Liver (tissue), 9 donors: ENCODE measurements around the gene AJAP1. TPM values are rescaled to one million over a fixed set of nuclear protein-coding genes. Genes with fewer than 3 reads are reported as not detected.

ENCODE experiments used
- DNase-seq: peaks from one replicate; pipeline ENCODE4 v3.0.0-alpha.2; 2017; ENCODE audit warnings: low spot score
- H3K27ac ChIP-seq, 2 donors: one replicate each; pipeline ENCODE4 v1.7.0; 2013; ENCODE audit warnings: inconsistent platforms in 2 of 2, low read length in 2 of 2, control low read depth in 1 of 2, low read depth in 1 of 2, mild to moderate bottlenecking in 1 of 2
- H3K27me3 ChIP-seq, 4 donors: one replicate each; pipeline versions ENCODE4 v1.6.1 to v1.7.0; 2013; ENCODE audit warnings: low read length in 3 of 4, inconsistent platforms in 1 of 4, mild to moderate bottlenecking in 1 of 4, moderate library complexity in 1 of 4; ENCODE audit not compliant: control insufficient read depth in 4 of 4, insufficient read depth in 4 of 4
- H3K36me3 ChIP-seq, 4 donors: one replicate each; pipeline versions ENCODE4 v1.6.1 to v1.7.0; 2013; ENCODE audit warnings: low read length in 3 of 4, mild to moderate bottlenecking in 3 of 4, low read depth in 1 of 4, moderate library complexity in 1 of 4; ENCODE audit not compliant: control insufficient read depth in 4 of 4, insufficient read depth in 3 of 4
- H3K4me1 ChIP-seq, 4 donors: one replicate each; pipeline versions ENCODE4 v1.6.1 to v1.7.0; 2013; ENCODE audit warnings: low read length in 3 of 4, mild to moderate bottlenecking in 3 of 4, moderate library complexity in 1 of 4; ENCODE audit not compliant: control insufficient read depth in 4 of 4, insufficient read depth in 4 of 4
- H3K4me3 ChIP-seq, 3 donors: one replicate each; pipeline versions ENCODE4 v1.6.1 to v1.7.0; 2013; ENCODE audit warnings: low read length in 3 of 3, control low read depth in 1 of 3, low read depth in 1 of 3, mild to moderate bottlenecking in 1 of 3
- H3K9ac ChIP-seq, 2 donors: one replicate each; pipeline ENCODE4 v1.7.0; 2013; ENCODE audit warnings: low read length in 2 of 2, mild to moderate bottlenecking in 2 of 2, moderate library complexity in 2 of 2, control low read depth in 1 of 2, low read depth in 1 of 2
- H3K9me3 ChIP-seq, 4 donors: one replicate each; pipeline versions ENCODE4 v1.6.1 to v1.7.0; 2013; ENCODE audit warnings: low read length in 3 of 4; ENCODE audit not compliant: control insufficient read depth in 4 of 4
- EGR1 ChIP-seq, 2 donors: IDR thresholded peaks; 2 replicates each; pipeline ENCODE4 v1.6.1; 2016 to 2018; ENCODE audit warnings: antibody characterized with exemption in 2 of 2, low read depth in 2 of 2
- FOXA1 ChIP-seq: IDR thresholded peaks from 2 replicates; pipeline ENCODE4 v1.6.1; 2016; ENCODE audit warnings: antibody characterized with exemption
- FOXA2 ChIP-seq: IDR thresholded peaks from 2 replicates; pipeline ENCODE4 v1.6.1; 2016; ENCODE audit warnings: antibody characterized with exemption
- GABPA ChIP-seq, 2 donors: IDR thresholded peaks in 1 of 2; conservative IDR thresholded peaks in 1 of 2; 2 replicates each; pipeline ENCODE4 v1.6.1; 2016; ENCODE audit warnings: antibody characterized with exemption in 2 of 2, mild to moderate bottlenecking in 1 of 2, moderate library complexity in 1 of 2
- HNF4A ChIP-seq, 2 donors: conservative IDR thresholded peaks; 2 replicates each; pipeline ENCODE4 v1.6.1; 2016; ENCODE audit warnings: antibody characterized with exemption in 2 of 2, mild to moderate bottlenecking in 2 of 2
- HNF4G ChIP-seq: IDR thresholded peaks from 2 replicates; pipeline ENCODE4 v1.6.1; 2016; ENCODE audit warnings: antibody characterized with exemption
- JUND ChIP-seq, 2 donors: IDR thresholded peaks; 2 replicates each; pipeline ENCODE4 v1.6.1; 2016; ENCODE audit warnings: antibody characterized with exemption in 2 of 2
- NR2F2 ChIP-seq: IDR thresholded peaks from 2 replicates; pipeline ENCODE4 v1.6.1; 2016; ENCODE audit warnings: antibody characterized with exemption
- RAD21 ChIP-seq, 2 donors: IDR thresholded peaks; 2 replicates each; pipeline ENCODE4 v1.6.1; 2016; ENCODE audit warnings: antibody characterized with exemption in 2 of 2, mild to moderate bottlenecking in 2 of 2
- RXRA ChIP-seq, 2 donors: IDR thresholded peaks; 2 replicates each; pipeline ENCODE4 v1.6.1; 2017 to 2018; ENCODE audit warnings: antibody characterized with exemption in 2 of 2, mild to moderate bottlenecking in 1 of 2
- SP1 ChIP-seq: IDR thresholded peaks from 2 replicates; pipeline ENCODE4 v1.6.1; 2018; ENCODE audit warnings: antibody characterized with exemption, mild to moderate bottlenecking
- TAF1 ChIP-seq: conservative IDR thresholded peaks from 2 replicates; pipeline ENCODE4 v1.6.1; 2016; ENCODE audit warnings: antibody characterized with exemption, mild to moderate bottlenecking
- YY1 ChIP-seq: IDR thresholded peaks from 2 replicates; pipeline ENCODE4 v1.6.1; 2016; ENCODE audit warnings: antibody characterized with exemption, mild to moderate bottlenecking
- WGBS: extraction: QIAGEN DNeasy Blood & Tissue Kit; methylation state at CpG from one replicate; pipeline ENCODE4 v1.1.7; 2013; 5-methylcytosine and 5-hydroxymethylcytosine counted together
- polyA plus RNA-seq, 2 donors: library from polyadenylated mRNA; stranded (reverse) in 1 of 2; unstranded in 1 of 2; fragments of 200-250 nt in 1 of 2; fragments of >200 nt in 1 of 2; fragmentation: Nextera tagmentation in 1 of 2; extraction: Ambion mirVana in 1 of 2; gene quantifications; one replicate each; pipeline versions ENCODE4 v1.2.1 to v1.2.3, GENCODE V29; 2013 to 2015
- total RNA-seq, 2 donors: library from RNA; depleted of rRNA; stranded (reverse); fragments of >200 nt; gene quantifications; one replicate each; pipeline ENCODE4 v1.2.3, GENCODE V29; 2014
- TF ChIP-seq, protein P1 (sequence below): fragments of 150-350 bp; IDR thresholded peaks from 2 replicates; pipeline ENCODE4 v1.5.1; 2017; ENCODE audit warnings: improper control_type of control experiment, low read depth, low read length; ENCODE audit not compliant: missing input control
- TF ChIP-seq, protein P2 (sequence below): IDR thresholded peaks from 2 replicates; pipeline ENCODE4 v1.6.1; 2016; ENCODE audit warnings: antibody characterized with exemption
- TF ChIP-seq, protein P3 (sequence below): IDR thresholded peaks from 2 replicates; pipeline ENCODE4 v1.6.1; 2016; ENCODE audit warnings: antibody characterized with exemption, mild to moderate bottlenecking
- TF ChIP-seq, protein P4 (sequence below): IDR thresholded peaks from 2 replicates; pipeline ENCODE4 v1.6.1; 2016; ENCODE audit warnings: antibody characterized with exemption
- TF ChIP-seq, protein P5 (sequence below): IDR thresholded peaks from 2 replicates; pipeline ENCODE4 v1.6.1; 2016; ENCODE audit warnings: antibody characterized with exemption
- donor health status: healthy.
- donor health status: healthy.
- donor health status: healthy.
- donor health status: healthy.
- donor health status: healthy.

AJAP1 gene
- total and polyA plus RNA-seq, 4 donors = under 0.01 to 0.21 (median 0.08) TPM; not detected in 1

DNA sequence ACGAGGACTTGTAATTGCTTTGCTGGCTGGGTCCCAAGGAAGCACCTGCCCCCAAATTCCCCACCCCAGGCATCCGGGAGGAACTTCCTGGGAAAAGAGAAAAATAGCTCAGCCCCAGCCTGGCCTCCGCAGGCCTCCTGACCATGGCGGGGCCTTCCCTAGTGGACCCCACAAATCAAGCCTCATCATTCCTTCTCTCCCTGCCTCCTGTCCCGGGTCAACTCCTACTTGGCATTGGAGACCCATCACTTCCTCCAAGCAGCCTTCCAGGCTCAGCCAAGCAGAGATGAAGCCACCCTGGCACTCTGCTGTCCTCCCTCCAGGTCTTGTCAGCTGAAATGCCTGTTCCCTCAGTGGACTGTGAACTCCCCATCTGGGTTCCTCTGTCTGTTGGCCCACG lies 38.0 kb downstream of the AJAP1 start (continued):
- TF ChIP-seq, protein P1, sequence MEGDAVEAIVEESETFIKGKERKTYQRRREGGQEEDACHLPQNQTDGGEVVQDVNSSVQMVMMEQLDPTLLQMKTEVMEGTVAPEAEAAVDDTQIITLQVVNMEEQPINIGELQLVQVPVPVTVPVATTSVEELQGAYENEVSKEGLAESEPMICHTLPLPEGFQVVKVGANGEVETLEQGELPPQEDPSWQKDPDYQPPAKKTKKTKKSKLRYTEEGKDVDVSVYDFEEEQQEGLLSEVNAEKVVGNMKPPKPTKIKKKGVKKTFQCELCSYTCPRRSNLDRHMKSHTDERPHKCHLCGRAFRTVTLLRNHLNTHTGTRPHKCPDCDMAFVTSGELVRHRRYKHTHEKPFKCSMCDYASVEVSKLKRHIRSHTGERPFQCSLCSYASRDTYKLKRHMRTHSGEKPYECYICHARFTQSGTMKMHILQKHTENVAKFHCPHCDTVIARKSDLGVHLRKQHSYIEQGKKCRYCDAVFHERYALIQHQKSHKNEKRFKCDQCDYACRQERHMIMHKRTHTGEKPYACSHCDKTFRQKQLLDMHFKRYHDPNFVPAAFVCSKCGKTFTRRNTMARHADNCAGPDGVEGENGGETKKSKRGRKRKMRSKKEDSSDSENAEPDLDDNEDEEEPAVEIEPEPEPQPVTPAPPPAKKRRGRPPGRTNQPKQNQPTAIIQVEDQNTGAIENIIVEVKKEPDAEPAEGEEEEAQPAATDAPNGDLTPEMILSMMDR = no peak
- TF ChIP-seq, protein P2, sequence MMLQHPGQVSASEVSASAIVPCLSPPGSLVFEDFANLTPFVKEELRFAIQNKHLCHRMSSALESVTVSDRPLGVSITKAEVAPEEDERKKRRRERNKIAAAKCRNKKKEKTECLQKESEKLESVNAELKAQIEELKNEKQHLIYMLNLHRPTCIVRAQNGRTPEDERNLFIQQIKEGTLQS = no peak
- no peak for TF ChIP-seq SP1

- Histone ChIP-seq H3K27me3 (no peaks in the 10 kb centered on the region), H3K9ac (no peak overlapping the region), H3K36me3 (no peaks in the 10 kb centered on the region), H3K4me1 (no peaks in the 10 kb centered on the region), H3K4me3 (no peak overlapping the region), H3K27ac (no peak overlapping the region), H3K9me3 (no peaks in the 10 kb centered on the region)
- TF ChIP-seq HNF4A (conservative IDR thresholded peaks at IDR 0.05) (no peak), TAF1 (no peak), FOXA1 (no peak), NR2F2 (no peak), GABPA (IDR thresholded peaks at IDR 0.05 in 1 of 2, conservative IDR thresholded peaks at IDR 0.05 in 1 of 2) (no peak), YY1 (no peak), SP1 (no peak), EGR1 (IDR thresholded peaks at IDR 0.05; ENCODE audit: low read depth in 2 of 2) (no peak), JUND (IDR thresholded peaks at IDR 0.05) (no peak), RAD21 (IDR thresholded peaks at IDR 0.05) (no peak), RXRA (IDR thresholded peaks at IDR 0.05) (no peak), HNF4G (no peak), FOXA2 (no peak)
- TF ChIP-seq, protein P3, sequence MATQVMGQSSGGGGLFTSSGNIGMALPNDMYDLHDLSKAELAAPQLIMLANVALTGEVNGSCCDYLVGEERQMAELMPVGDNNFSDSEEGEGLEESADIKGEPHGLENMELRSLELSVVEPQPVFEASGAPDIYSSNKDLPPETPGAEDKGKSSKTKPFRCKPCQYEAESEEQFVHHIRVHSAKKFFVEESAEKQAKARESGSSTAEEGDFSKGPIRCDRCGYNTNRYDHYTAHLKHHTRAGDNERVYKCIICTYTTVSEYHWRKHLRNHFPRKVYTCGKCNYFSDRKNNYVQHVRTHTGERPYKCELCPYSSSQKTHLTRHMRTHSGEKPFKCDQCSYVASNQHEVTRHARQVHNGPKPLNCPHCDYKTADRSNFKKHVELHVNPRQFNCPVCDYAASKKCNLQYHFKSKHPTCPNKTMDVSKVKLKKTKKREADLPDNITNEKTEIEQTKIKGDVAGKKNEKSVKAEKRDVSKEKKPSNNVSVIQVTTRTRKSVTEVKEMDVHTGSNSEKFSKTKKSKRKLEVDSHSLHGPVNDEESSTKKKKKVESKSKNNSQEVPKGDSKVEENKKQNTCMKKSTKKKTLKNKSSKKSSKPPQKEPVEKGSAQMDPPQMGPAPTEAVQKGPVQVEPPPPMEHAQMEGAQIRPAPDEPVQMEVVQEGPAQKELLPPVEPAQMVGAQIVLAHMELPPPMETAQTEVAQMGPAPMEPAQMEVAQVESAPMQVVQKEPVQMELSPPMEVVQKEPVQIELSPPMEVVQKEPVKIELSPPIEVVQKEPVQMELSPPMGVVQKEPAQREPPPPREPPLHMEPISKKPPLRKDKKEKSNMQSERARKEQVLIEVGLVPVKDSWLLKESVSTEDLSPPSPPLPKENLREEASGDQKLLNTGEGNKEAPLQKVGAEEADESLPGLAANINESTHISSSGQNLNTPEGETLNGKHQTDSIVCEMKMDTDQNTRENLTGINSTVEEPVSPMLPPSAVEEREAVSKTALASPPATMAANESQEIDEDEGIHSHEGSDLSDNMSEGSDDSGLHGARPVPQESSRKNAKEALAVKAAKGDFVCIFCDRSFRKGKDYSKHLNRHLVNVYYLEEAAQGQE = no peak
- TF ChIP-seq, protein P2 = no peak
- TF ChIP-seq, protein P4, sequence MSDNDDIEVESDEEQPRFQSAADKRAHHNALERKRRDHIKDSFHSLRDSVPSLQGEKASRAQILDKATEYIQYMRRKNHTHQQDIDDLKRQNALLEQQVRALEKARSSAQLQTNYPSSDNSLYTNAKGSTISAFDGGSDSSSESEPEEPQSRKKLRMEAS = no peak
- TF ChIP-seq, protein P5, sequence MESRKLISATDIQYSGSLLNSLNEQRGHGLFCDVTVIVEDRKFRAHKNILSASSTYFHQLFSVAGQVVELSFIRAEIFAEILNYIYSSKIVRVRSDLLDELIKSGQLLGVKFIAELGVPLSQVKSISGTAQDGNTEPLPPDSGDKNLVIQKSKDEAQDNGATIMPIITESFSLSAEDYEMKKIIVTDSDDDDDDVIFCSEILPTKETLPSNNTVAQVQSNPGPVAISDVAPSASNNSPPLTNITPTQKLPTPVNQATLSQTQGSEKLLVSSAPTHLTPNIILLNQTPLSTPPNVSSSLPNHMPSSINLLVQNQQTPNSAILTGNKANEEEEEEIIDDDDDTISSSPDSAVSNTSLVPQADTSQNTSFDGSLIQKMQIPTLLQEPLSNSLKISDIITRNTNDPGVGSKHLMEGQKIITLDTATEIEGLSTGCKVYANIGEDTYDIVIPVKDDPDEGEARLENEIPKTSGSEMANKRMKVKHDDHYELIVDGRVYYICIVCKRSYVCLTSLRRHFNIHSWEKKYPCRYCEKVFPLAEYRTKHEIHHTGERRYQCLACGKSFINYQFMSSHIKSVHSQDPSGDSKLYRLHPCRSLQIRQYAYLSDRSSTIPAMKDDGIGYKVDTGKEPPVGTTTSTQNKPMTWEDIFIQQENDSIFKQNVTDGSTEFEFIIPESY = no peak
- TF ChIP-seq, protein P1 = no peak
- no peak for DNase-seq
- WGBS = 72% methylated on average over 6 of the region's 6 CpGs
Observed at GRCh38 chr1:4693331-4693730, 38.9 kb downstream of the AJAP1 start.
